ENCODE data around the gene ARHGAP4. TPM values are rescaled to one million over a fixed set of nuclear protein-coding genes. Genes with fewer than 3 reads are reported as not detected.

ARHGAP4 gene
- total and polyA plus RNA-seq, 7 donors = 5.1 to 8.0 (median 6.8) TPM

- DNase-seq = no peak
- H3K4me3 ChIP-seq = no peak overlapping the region
- H3K27me3 ChIP-seq (ENCODE audit: insufficient read depth in 3 of 3, low read length in 2 of 3) = peaks cover 0 to 19% (median 2%) of the 10 kb centered on the region in 3 donors
- no peak overlapping the region for H3K27ac ChIP-seq
- no peak for TF ChIP-seq CTCF (IDR thresholded peaks at IDR 0.05)
- ATAC-seq = no peak
- no peaks in the 10 kb centered on the region for H3K9me3 ChIP-seq
- intact Hi-C loops (cut with DNase I) = no loop called here
- 75 to 83% (median 78%) methylated on average over 22 to 30 of the region's 30 CpGs for WGBS, 3 donors
- no peaks in the 10 kb centered on the region for H3K36me3 ChIP-seq (ENCODE audit: insufficient read depth in 1 of 2, low read depth in 1 of 2)
- H3K4me1 ChIP-seq = no peaks in the 10 kb centered on the region
Measured at GRCh38 chrX:153864561-153865320, 61.3 kb downstream of the ARHGAP4 start.

- no peak for TF ChIP-seq CTCF (IDR thresholded peaks at IDR 0.05)
- peaks cover 0 to 19% (median 2%) of the 10 kb centered on the region in 3 donors for H3K27me3 ChIP-seq (ENCODE audit: insufficient read depth in 3 of 3, low read length in 2 of 3)
- no peak for DNase-seq
- H3K36me3 ChIP-seq (ENCODE audit: insufficient read depth in 1 of 2, low read depth in 1 of 2) = no peaks in the 10 kb centered on the region
- H3K9me3 ChIP-seq = no peaks in the 10 kb centered on the region
- intact Hi-C loops (cut with DNase I) = no loop called here
- H3K27ac ChIP-seq = no peak overlapping the region
- H3K4me3 ChIP-seq = no peak overlapping the region
- no peaks in the 10 kb centered on the region for H3K4me1 ChIP-seq
- ATAC-seq = no peak
- 86 to 90% (median 88%) methylated on average over 9 to 10 of the region's 10 CpGs for WGBS, 3 donors
Measured at GRCh38 chrX:153864101-153864500, 62.0 kb downstream of the ARHGAP4 start.

GRCh38 chrX:153863251-153863991 lies 62.6 kb downstream of the ARHGAP4 start:
- no peak for TF ChIP-seq CTCF (IDR thresholded peaks at IDR 0.05)
- no peak overlapping the region for H3K4me3 ChIP-seq
- no peaks in the 10 kb centered on the region for H3K9me3 ChIP-seq
- no peak for ATAC-seq
- intact Hi-C loops (cut with DNase I) = no loop called here
- no peaks in the 10 kb centered on the region for H3K36me3 ChIP-seq (ENCODE audit: insufficient read depth in 1 of 2, low read depth in 1 of 2)
- DNase-seq = no peak
- WGBS, 3 donors = 70 to 79% (median 76%) methylated on average over 24 to 28 of the region's 28 CpGs
- no peak overlapping the region for H3K27ac ChIP-seq
- H3K4me1 ChIP-seq = no peaks in the 10 kb centered on the region
- peaks cover 0 to 19% (median 2%) of the 10 kb centered on the region in 3 donors for H3K27me3 ChIP-seq (ENCODE audit: insufficient read depth in 3 of 3, low read length in 2 of 3)

- H3K9me3 ChIP-seq = no peaks in the 10 kb centered on the region
- no peaks in the 10 kb centered on the region for H3K4me1 ChIP-seq
- no peak overlapping the region for H3K4me3 ChIP-seq
- H3K27me3 ChIP-seq (ENCODE audit: insufficient read depth in 3 of 3, low read length in 2 of 3) = peaks cover 0 to 19% (median 2%) of the 10 kb centered on the region in 3 donors
- no peaks in the 10 kb centered on the region for H3K36me3 ChIP-seq (ENCODE audit: insufficient read depth in 1 of 2, low read depth in 1 of 2)
- 62 to 69% (median 62%) methylated on average over 17 to 22 of the region's 22 CpGs for WGBS, 3 donors
- ATAC-seq (no peak), DNase-seq (no peak)
- TF ChIP-seq CTCF (IDR thresholded peaks at IDR 0.05) = no peak
- intact Hi-C loops (cut with DNase I) = no loop called here
- no peak overlapping the region for H3K27ac ChIP-seq
Measured at GRCh38 chrX:153862369-153863250, 63.5 kb downstream of the ARHGAP4 start.
